Astrocyte (in vitro differentiated cells and primary cell): ENCODE measurements around the gene GALNT18. TPM values are rescaled to one million over a fixed set of nuclear protein-coding genes. Genes with fewer than 3 reads are reported as not detected.

Source experiments
- DNase-seq: peaks from one replicate; pipeline ENCODE4 v3.0.0-alpha.2; 2010; ENCODE audit warnings: low read depth
- FAIRE-seq: peaks from 2 replicates; lab custom pipeline; 2011; peaks lifted over from hg19 to GRCh38; lab: Jason Lieb, UNC
- H2AFZ ChIP-seq: 2 replicates; pipeline ENCODE4 v1.6.0; 2012; ENCODE audit warnings: low read depth, low read length, inconsistent platforms
- H3K27ac ChIP-seq: 2 replicates; pipeline ENCODE4 v1.5.1; 2011; ENCODE audit warnings: low read depth, low read length, inconsistent platforms
- H3K27me3 ChIP-seq: 2 replicates; pipeline ENCODE4 v1.6.0; 2011; ENCODE audit warnings: low read length, inconsistent platforms; ENCODE audit not compliant: insufficient read depth
- H3K36me3 ChIP-seq: 2 replicates; pipeline ENCODE4 v1.5.1; 2011; ENCODE audit warnings: low read length, inconsistent platforms; ENCODE audit not compliant: insufficient read depth
- H3K4me1 ChIP-seq: 2 replicates; pipeline ENCODE4 v1.5.1; 2011; ENCODE audit warnings: low read length, inconsistent platforms; ENCODE audit not compliant: insufficient read depth
- H3K4me2 ChIP-seq: 2 replicates; pipeline ENCODE4 v1.6.0; 2012; ENCODE audit warnings: low read length, inconsistent platforms
- H3K4me3 ChIP-seq: 2 replicates; pipeline ENCODE4 v1.5.1; 2011; ENCODE audit warnings: low read depth, mild to moderate bottlenecking, low read length, inconsistent platforms; ENCODE audit not compliant: insufficient read depth
- H3K79me2 ChIP-seq: 2 replicates; pipeline ENCODE4 v1.6.0; 2012; ENCODE audit warnings: mild to moderate bottlenecking, low read length, inconsistent platforms; ENCODE audit not compliant: insufficient read depth
- H3K9ac ChIP-seq: 2 replicates; pipeline ENCODE4 v1.6.0; 2012; ENCODE audit warnings: mild to moderate bottlenecking, low read length, inconsistent platforms
- H3K9me3 ChIP-seq: 2 replicates; pipeline ENCODE4 v1.5.1; 2012; ENCODE audit warnings: low read depth, mild to moderate bottlenecking, low read length, inconsistent platforms; ENCODE audit not compliant: insufficient read depth
- H4K20me1 ChIP-seq: 2 replicates; pipeline ENCODE4 v1.6.0; 2012; ENCODE audit warnings: low read length, inconsistent platforms; ENCODE audit not compliant: insufficient read depth
- H3K27ac Mint-ChIP-seq: one replicate; pipeline ENCODE4 v1.8.0; 2021; ENCODE audit warnings: mild to moderate bottlenecking, mixed read lengths; ENCODE audit not compliant: unreplicated experiment
- H3K27me3 Mint-ChIP-seq: one replicate; pipeline ENCODE4 v1.8.0; 2021; ENCODE audit warnings: low read depth, mixed read lengths; ENCODE audit not compliant: unreplicated experiment
- H3K36me3 Mint-ChIP-seq: one replicate; pipeline ENCODE4 v1.8.0; 2021; ENCODE audit warnings: low read depth, mixed read lengths; ENCODE audit not compliant: unreplicated experiment
- H3K4me1 Mint-ChIP-seq: one replicate; pipeline ENCODE4 v1.8.0; 2021; ENCODE audit warnings: low read depth, mixed read lengths; ENCODE audit not compliant: unreplicated experiment
- H3K4me3 Mint-ChIP-seq: one replicate; pipeline ENCODE4 v1.8.0; 2021; ENCODE audit warnings: mild to moderate bottlenecking, moderate library complexity, mixed read lengths; ENCODE audit not compliant: unreplicated experiment
- H3K9me3 Mint-ChIP-seq: one replicate; pipeline ENCODE4 v1.8.0; 2021; ENCODE audit warnings: mild to moderate bottlenecking, mixed read lengths; ENCODE audit not compliant: unreplicated experiment
- CTCF ChIP-seq: IDR thresholded peaks from 2 replicates; pipeline ENCODE4 v1.5.1; 2011; ENCODE audit warnings: low read depth, mild to moderate bottlenecking, inconsistent platforms, low read length, moderate library complexity; ENCODE audit not compliant: insufficient read depth
- EZH2 ChIP-seq: IDR thresholded peaks from 2 replicates; pipeline ENCODE4 v1.6.1; 2012; ENCODE audit warnings: mild to moderate bottlenecking, low read length, inconsistent platforms; ENCODE audit not compliant: insufficient read depth
- total RNA-seq: library from RNA; stranded (reverse); gene quantifications from 2 replicates; pipeline ENCODE4 v1.2.1, GENCODE V29; 2021

GALNT18 gene
- total RNA-seq, 1 donor from 2014 or later = 6.5 TPM

- H3K4me3 Mint-ChIP-seq = no peak overlapping the region
- Histone ChIP-seq H3K27ac (no peak overlapping the region), H3K4me3 (no peak overlapping the region), H3K9me3 (no peaks in the 10 kb centered on the region), H3K36me3 (no peaks in the 10 kb centered on the region), H4K20me1 (no peaks in the 10 kb centered on the region), H3K4me2 (no peak overlapping the region), H3K4me1 (no peaks in the 10 kb centered on the region), H3K9ac (no peak overlapping the region), H3K27me3 (peaks cover 3% of the 10 kb centered on the region), H2AFZ (no peak overlapping the region), H3K79me2 (no peaks in the 10 kb centered on the region)
- peaks cover 7% of the 10 kb centered on the region for H3K27me3 Mint-ChIP-seq
- FAIRE-seq = no peak
- no peak for TF ChIP-seq CTCF
- TF ChIP-seq EZH2 = no peak
- peaks cover 3% of the 10 kb centered on the region for H3K36me3 Mint-ChIP-seq
- no peak for DNase-seq
- H3K27ac Mint-ChIP-seq = no peak overlapping the region
- H3K4me1 Mint-ChIP-seq = peaks cover 18% of the 10 kb centered on the region
- H3K9me3 Mint-ChIP-seq = peaks cover 4% of the 10 kb centered on the region
These were observed 51.8 kb downstream of the GALNT18 start for GRCh38 chr11:11569936-11570491.

- Histone ChIP-seq H3K9ac (no peak overlapping the region), H4K20me1 (no peaks in the 10 kb centered on the region), H3K9me3 (no peaks in the 10 kb centered on the region), H3K27me3 (peaks cover 5% of the 10 kb centered on the region), H3K27ac (no peak overlapping the region), H3K4me2 (no peak overlapping the region), H3K4me3 (no peak overlapping the region), H3K79me2 (no peaks in the 10 kb centered on the region), H2AFZ (no peak overlapping the region), H3K36me3 (no peaks in the 10 kb centered on the region), H3K4me1 (no peaks in the 10 kb centered on the region)
- Mint-ChIP-seq H3K27me3 (peaks cover 8% of the 10 kb centered on the region), H3K9me3 (peaks cover 2% of the 10 kb centered on the region), H3K4me1 (peaks cover 18% of the 10 kb centered on the region), H3K36me3 (peaks cover 3% of the 10 kb centered on the region), H3K4me3 (no peak overlapping the region), H3K27ac (no peak overlapping the region)
- DNase-seq (no peak), FAIRE-seq (no peak)
- TF ChIP-seq EZH2 (no peak), CTCF (no peak)
These were observed 53.1 kb downstream of the GALNT18 start for GRCh38 chr11:11568651-11569229.

GRCh38 chr11:11567936-11568650 is 53.7 kb downstream of the GALNT18 start:
- Mint-ChIP-seq H3K9me3 (peaks cover 2% of the 10 kb centered on the region), H3K4me3 (no peak overlapping the region), H3K27me3 (peaks cover 13% of the 10 kb centered on the region), H3K27ac (no peak overlapping the region), H3K36me3 (peaks cover 4% of the 10 kb centered on the region), H3K4me1 (peaks cover 18% of the 10 kb centered on the region)
- Histone ChIP-seq H3K79me2 (no peaks in the 10 kb centered on the region), H3K4me3 (no peak overlapping the region), H4K20me1 (no peaks in the 10 kb centered on the region), H3K27ac (no peak overlapping the region), H2AFZ (no peak overlapping the region), H3K36me3 (no peaks in the 10 kb centered on the region), H3K9ac (no peak overlapping the region), H3K27me3 (peaks cover 8% of the 10 kb centered on the region), H3K9me3 (no peaks in the 10 kb centered on the region), H3K4me2 (no peak overlapping the region), H3K4me1 (no peaks in the 10 kb centered on the region)
- peak; percentile 32 for DNase-seq
- no peak for FAIRE-seq
- TF ChIP-seq EZH2 (no peak), CTCF (no peak)
